ENCODE results near the gene ATF7IP.

DNA sequence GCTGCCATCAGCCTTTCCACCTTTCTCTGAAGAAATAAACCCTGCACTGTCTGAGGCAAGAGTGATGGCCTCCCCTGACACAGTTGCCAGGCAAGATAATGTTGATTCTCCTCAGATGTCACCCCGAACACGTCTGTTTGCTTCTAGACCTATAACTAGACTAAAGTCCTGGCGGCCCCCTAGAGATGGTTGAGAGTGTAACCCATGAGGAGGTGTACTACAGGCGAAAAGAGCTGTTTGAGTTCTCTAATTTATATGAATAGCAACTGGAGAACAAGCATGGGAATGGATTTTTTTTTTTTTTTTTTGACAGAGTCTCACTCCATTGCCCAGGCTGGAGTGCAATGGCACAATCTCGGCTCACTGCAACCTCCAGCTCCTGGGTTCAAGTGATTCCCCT, 33.0 kb upstream of the ATF7IP start:
- TF ChIP-seq, protein P1, sequence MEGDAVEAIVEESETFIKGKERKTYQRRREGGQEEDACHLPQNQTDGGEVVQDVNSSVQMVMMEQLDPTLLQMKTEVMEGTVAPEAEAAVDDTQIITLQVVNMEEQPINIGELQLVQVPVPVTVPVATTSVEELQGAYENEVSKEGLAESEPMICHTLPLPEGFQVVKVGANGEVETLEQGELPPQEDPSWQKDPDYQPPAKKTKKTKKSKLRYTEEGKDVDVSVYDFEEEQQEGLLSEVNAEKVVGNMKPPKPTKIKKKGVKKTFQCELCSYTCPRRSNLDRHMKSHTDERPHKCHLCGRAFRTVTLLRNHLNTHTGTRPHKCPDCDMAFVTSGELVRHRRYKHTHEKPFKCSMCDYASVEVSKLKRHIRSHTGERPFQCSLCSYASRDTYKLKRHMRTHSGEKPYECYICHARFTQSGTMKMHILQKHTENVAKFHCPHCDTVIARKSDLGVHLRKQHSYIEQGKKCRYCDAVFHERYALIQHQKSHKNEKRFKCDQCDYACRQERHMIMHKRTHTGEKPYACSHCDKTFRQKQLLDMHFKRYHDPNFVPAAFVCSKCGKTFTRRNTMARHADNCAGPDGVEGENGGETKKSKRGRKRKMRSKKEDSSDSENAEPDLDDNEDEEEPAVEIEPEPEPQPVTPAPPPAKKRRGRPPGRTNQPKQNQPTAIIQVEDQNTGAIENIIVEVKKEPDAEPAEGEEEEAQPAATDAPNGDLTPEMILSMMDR (IDR thresholded peaks at IDR 0.05) = no peak
- no peak for TF ChIP-seq EZH2 (IDR thresholded peaks at IDR 0.05; ENCODE audit: borderline replicate concordance, insufficient read depth, low read depth, low read length, poor library complexity, severe bottlenecking)
